ENCODE data around the gene MAPKBP1.

- TF ChIP-seq, protein P1, sequence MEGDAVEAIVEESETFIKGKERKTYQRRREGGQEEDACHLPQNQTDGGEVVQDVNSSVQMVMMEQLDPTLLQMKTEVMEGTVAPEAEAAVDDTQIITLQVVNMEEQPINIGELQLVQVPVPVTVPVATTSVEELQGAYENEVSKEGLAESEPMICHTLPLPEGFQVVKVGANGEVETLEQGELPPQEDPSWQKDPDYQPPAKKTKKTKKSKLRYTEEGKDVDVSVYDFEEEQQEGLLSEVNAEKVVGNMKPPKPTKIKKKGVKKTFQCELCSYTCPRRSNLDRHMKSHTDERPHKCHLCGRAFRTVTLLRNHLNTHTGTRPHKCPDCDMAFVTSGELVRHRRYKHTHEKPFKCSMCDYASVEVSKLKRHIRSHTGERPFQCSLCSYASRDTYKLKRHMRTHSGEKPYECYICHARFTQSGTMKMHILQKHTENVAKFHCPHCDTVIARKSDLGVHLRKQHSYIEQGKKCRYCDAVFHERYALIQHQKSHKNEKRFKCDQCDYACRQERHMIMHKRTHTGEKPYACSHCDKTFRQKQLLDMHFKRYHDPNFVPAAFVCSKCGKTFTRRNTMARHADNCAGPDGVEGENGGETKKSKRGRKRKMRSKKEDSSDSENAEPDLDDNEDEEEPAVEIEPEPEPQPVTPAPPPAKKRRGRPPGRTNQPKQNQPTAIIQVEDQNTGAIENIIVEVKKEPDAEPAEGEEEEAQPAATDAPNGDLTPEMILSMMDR (IDR thresholded peaks at IDR 0.05; ENCODE audit: poor library complexity, severe bottlenecking): no peak
- no peak for TF ChIP-seq TAF1 (IDR thresholded peaks at IDR 0.05; ENCODE audit: low read depth)
- no peak for TF ChIP-seq POLR2AphosphoS5 (IDR thresholded peaks at IDR 0.05)
- no peak for TF ChIP-seq EZH2 (IDR thresholded peaks at IDR 0.05; ENCODE audit: borderline replicate concordance, insufficient read depth, low read length, poor library complexity, severe bottlenecking)
- no peak for TF ChIP-seq RAD21 (conservative IDR thresholded peaks at IDR 0.05)
- no peak for TF ChIP-seq MXI1 (conservative IDR thresholded peaks at IDR 0.05; ENCODE audit: poor library complexity, severe bottlenecking)
Observed at GRCh38 chr15:41856716-41857115, 82.4 kb downstream of the MAPKBP1 start.

Measured in neural cell (in vitro differentiated cells).